NB4 (cell line): ENCODE results near the gene KAT6B.

Experiments
- TF ChIP-seq, protein P1 (sequence below): IDR thresholded peaks from 2 replicates; pipeline ENCODE4 v1.6.1; 2011; ENCODE audit warnings: low read depth, low read length
- TF ChIP-seq, protein P2 (sequence below): IDR thresholded peaks from one replicate; pipeline ENCODE4 v1.5.1; 2012; ENCODE audit warnings: low read depth, low read length

DNA sequence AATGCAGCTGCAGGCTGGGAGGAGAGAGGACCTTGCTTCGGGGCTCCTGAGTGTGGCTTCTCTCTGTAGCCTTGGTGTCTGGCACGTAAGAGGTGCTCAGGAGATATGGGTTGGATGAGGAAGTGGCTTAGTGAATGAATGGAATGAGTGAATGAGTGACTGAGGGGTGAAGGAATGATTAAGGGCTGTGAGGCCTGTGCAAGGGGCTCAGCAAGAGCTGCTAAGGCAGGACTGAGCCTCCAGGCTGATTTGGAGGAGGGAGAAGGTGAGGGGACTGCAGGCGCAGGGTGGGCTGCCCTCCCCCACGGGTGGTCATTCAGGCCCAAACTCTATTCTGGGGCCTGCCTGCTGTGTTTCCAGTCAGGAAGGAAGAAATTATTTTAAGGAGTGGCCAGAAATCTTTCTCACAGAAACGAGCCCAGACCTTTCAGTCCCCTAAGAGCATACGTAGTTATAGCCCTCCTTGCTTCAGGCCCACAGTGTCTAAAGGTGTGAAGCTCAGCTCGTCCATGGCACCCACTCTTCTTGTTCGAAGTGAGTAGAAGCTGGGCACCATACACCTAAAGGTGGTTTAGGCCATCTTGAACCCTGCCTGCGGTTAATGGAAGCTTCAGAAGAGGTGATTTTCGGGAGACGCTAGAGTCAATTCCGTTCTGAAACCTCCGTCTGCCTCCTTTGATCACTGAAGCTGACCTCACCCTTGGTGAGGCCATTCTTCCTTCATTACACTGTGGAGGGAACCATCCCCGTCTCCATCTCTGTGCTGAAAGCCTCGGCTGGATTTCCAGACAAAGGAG, 235.5 kb downstream of the KAT6B start:
- TF ChIP-seq, protein P1, sequence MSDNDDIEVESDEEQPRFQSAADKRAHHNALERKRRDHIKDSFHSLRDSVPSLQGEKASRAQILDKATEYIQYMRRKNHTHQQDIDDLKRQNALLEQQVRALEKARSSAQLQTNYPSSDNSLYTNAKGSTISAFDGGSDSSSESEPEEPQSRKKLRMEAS: no peak
- TF ChIP-seq, protein P2, sequence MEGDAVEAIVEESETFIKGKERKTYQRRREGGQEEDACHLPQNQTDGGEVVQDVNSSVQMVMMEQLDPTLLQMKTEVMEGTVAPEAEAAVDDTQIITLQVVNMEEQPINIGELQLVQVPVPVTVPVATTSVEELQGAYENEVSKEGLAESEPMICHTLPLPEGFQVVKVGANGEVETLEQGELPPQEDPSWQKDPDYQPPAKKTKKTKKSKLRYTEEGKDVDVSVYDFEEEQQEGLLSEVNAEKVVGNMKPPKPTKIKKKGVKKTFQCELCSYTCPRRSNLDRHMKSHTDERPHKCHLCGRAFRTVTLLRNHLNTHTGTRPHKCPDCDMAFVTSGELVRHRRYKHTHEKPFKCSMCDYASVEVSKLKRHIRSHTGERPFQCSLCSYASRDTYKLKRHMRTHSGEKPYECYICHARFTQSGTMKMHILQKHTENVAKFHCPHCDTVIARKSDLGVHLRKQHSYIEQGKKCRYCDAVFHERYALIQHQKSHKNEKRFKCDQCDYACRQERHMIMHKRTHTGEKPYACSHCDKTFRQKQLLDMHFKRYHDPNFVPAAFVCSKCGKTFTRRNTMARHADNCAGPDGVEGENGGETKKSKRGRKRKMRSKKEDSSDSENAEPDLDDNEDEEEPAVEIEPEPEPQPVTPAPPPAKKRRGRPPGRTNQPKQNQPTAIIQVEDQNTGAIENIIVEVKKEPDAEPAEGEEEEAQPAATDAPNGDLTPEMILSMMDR: no peak
